SK-MEL-5 (cell line): ENCODE measurements around the gene LAMB4. TPM values are rescaled to one million over a fixed set of nuclear protein-coding genes. Genes with fewer than 3 reads are reported as not detected.

Source experiments
- DNase-seq: peaks from one replicate; pipeline ENCODE4 v3.0.0-alpha.2; 2016; ENCODE audit warnings: low read depth, low spot score
- in situ Hi-C: cut with HindIII; loops from 2 replicates; pipeline ENCODE4 v1.10.0; 2016; ENCODE audit warnings: low sequenced_read_pairs, high pct_unique_total_duplicates, low pct_unique_long_range_greater_than_20kb
- polyA plus RNA-seq, 2 experiments: library from polyadenylated mRNA; depleted of rRNA; stranded (reverse); fragments of >200 nt; gene quantifications; 2 replicates each; pipeline ENCODE4 v1.2.3, GENCODE V29; 2015
- total RNA-seq: library from RNA; depleted of rRNA; stranded (reverse); fragments of >200 nt; shearing (Covaris generic); gene quantifications from 2 replicates; pipeline ENCODE4 v1.2.3, GENCODE V29; 2014; rRNA removed

Gene LAMB4, protein sequence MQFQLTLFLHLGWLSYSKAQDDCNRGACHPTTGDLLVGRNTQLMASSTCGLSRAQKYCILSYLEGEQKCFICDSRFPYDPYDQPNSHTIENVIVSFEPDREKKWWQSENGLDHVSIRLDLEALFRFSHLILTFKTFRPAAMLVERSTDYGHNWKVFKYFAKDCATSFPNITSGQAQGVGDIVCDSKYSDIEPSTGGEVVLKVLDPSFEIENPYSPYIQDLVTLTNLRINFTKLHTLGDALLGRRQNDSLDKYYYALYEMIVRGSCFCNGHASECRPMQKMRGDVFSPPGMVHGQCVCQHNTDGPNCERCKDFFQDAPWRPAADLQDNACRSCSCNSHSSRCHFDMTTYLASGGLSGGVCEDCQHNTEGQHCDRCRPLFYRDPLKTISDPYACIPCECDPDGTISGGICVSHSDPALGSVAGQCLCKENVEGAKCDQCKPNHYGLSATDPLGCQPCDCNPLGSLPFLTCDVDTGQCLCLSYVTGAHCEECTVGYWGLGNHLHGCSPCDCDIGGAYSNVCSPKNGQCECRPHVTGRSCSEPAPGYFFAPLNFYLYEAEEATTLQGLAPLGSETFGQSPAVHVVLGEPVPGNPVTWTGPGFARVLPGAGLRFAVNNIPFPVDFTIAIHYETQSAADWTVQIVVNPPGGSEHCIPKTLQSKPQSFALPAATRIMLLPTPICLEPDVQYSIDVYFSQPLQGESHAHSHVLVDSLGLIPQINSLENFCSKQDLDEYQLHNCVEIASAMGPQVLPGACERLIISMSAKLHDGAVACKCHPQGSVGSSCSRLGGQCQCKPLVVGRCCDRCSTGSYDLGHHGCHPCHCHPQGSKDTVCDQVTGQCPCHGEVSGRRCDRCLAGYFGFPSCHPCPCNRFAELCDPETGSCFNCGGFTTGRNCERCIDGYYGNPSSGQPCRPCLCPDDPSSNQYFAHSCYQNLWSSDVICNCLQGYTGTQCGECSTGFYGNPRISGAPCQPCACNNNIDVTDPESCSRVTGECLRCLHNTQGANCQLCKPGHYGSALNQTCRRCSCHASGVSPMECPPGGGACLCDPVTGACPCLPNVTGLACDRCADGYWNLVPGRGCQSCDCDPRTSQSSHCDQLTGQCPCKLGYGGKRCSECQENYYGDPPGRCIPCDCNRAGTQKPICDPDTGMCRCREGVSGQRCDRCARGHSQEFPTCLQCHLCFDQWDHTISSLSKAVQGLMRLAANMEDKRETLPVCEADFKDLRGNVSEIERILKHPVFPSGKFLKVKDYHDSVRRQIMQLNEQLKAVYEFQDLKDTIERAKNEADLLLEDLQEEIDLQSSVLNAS (N-terminal part only)
- 0.11 and 0.32 TPM in 2 replicates for total RNA-seq
- polyA plus RNA-seq (2015; cell fraction: cytosol; rRNA removed): 0.05 and 0.77 TPM in 2 replicates
- polyA plus RNA-seq (2015; cell fraction: nucleus; rRNA removed): 0.44 TPM in 1 of 2 replicates, not detected in the other

DNA sequence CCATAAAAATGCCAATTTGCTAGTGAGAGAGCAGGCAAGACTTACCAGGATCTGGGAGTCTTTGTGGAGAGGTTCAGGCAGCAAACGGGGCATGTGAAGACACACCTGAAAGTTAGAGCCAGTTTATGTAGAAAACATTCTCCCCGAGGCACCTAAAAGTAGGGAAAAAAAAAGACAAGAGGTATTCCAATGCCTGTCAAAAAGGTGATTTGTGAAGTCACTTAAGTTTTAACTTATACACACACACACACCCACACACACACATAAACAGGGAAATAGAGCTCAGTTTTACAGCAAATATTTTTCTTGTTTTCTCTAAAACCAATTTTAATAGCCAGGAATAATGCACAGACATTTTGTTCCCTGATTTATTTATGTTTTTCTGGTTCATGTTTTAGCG lies at the start of gene LAMB4:
TSS of gene LAMB4 (minus strand) at position 101 of the 400 bp plus-strand sequence. CDS start 7,197 bp downstream, outside the sequence.
- no peak for DNase-seq
- in situ Hi-C loops: no loop called here

GRCh38 chr7:108178398-108178797 lies 48.2 kb upstream of the LAMB4 start:
- no peak for DNase-seq
- in situ Hi-C loops: no loop called here

- DNase-seq: no peak
- in situ Hi-C loops: no loop called here
Measured at GRCh38 chr7:108171164-108171563, 41.0 kb upstream of the LAMB4 start.

DNA sequence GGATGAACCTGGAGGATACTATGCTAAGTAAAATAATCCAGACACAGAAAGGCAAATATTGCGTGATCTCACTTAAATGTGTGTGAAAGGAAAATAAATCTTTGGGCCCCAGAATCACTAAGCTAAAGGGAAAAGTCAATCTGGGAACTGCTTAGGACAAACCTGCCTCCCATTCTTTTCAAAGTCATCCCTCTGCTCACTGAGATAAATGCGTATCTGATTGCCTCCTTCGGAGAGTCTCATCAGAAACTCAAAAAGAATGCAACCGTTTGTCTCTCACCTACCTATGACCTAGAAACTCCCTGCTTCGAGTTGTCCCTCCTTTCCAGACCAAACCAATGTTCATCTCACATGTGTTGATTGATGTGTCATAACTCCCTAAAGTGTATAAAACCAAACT lies 40.1 kb upstream of the LAMB4 start:
- no peak for DNase-seq
- in situ Hi-C loops: no loop called here

DNA sequence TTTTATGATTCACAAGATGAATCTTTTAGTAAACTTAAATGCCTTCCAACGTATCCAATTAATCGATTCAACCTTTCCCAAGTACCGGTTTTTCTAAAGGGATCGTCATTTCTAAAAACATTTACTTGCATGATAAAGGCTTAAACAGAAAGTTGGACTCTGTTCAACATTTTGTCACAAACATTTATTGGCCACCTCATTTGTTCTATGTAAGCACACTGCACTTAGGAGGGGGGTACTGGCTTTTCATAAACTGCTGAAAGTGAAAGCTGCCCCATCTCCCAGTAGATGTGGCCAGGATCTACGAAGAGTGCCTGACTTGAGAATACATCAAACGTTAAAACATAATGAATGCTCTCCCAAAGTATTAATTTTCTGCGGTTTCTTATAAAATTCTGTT lies 37.3 kb upstream of the LAMB4 start:
- no peak for DNase-seq
- in situ Hi-C loops: no loop called here

DNA sequence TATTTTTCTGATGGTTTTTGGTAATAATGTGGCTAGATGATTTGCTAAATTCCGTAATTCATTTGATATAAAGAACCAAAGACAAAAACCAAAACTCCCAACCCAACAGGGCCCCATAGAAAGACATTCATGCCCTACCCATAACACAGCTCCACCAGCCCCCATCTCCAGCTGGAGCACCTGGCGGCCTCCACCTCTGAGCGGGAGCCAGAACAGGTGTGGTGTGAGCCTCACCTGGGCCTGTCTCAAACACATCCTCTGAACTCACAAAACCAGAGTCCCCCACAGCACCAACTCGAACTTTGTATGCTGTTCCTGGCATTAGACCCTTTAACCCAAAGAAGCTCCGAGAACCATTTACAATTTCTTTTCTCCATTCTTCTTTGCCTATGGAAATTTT lies 36.5 kb upstream of the LAMB4 start:
- DNase-seq: no peak
- in situ Hi-C loops: no loop called here

DNA sequence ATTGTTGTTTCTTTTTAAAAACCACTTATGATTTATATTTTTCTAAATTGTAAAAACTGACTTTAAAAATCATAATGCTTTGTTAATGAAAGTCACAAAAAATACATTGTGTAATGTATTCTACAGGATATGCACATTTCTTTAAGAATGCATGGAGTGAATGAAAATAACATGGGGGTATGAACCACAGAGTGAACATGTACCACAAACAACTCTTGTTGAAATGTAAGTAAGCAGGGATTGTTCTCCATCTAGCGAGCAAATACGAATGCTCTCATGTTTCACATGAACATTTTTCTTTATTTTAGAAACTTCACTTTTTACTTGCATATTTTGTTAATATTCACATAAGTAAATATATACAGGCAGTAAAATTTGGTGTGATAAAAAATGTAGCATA lies 35.6 kb upstream of the LAMB4 start:
- in situ Hi-C loops: no loop called here
- DNase-seq: no peak

DNA sequence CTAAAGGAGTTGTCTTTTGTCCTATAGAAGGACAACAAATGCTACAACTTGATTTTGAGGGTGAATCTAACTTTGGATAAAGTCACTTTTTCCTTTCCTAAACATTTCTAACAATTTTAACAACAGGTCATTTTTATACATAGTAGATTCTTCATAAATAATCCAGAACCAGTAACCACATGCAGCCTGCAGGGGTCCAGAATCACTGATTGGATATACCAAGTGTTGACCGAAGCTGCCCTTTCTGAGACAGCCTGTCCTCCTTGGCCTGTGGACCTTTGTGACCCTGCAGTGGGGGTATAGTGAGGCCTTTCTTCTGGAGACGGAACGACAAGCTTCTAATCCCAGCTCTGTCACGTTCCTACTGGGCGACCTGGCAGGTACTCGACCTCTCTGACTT lies 34.8 kb upstream of the LAMB4 start:
- in situ Hi-C loops: no loop called here

GRCh38 chr7:108164342-108164741 lies 34.2 kb upstream of the LAMB4 start:
- in situ Hi-C loops: no loop called here
- DNase-seq: no peak

More for the DNA sequence above, 34.8 kb upstream of the LAMB4 start:
- DNase-seq: no peak

- in situ Hi-C loops: no loop called here
- DNase-seq: no peak
Measured at GRCh38 chr7:108158776-108159175, 28.6 kb upstream of the LAMB4 start.

DNA sequence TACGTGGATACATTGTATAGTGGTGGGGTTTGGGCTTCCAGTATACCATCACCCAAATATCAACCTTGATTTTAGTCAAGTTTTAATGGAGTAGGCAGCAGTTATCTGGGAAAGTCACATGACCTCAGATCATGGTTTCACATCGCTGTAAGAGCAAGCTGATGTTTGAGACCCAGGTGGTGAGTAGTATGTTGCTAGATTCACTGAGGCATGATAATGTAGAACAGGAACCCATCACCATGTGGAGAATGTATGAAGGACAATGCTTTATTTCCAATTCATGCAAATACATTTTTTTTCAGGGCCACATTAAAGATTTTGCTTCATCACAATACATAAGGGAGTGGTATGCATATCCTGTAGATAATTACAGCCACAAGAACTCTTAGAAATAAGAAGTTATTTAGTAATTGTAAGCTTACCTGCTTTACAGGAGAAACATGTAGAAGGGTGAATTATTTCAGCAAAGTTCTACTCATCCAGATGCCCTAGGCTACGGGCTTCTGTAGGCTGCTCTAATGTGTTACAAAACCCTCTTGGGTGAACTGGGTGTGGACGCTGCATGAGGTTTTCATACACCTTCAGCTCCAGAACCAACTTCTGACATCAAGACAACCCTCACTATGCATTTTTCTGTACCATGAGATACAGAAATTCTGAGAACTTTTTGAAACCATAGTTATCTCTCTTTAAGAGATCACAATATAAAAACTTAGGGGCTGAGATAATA lies 27.6 kb upstream of the LAMB4 start:
- DNase-seq: no peak
- in situ Hi-C loops: no loop called here

- in situ Hi-C loops: no loop called here
- no peak for DNase-seq
Measured at GRCh38 chr7:108156897-108157605, 26.9 kb upstream of the LAMB4 start.

DNA sequence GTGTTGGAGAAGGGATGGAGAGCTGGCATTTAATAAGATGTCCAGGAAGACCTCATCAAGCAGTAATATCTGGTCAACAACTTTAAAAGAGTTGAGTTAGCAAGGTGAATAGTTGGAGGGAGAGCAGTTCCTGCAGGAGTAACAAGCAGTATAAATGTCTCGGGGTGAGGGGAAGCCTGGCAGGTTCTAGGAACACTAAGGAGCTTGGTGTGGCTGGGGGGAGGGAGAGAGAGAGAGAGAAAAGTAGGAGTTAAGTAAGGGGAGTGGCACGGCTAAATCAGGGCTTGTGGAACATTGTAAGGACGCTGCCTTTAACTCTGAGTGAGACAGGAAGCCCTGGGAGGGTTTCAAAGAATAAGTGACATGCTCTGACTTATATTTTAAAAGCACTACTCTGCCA lies 22.0 kb upstream of the LAMB4 start:
- in situ Hi-C loops: no loop called here

GRCh38 chr7:108149908-108150307 lies 19.7 kb upstream of the LAMB4 start:
- in situ Hi-C loops: no loop called here
- no peak for DNase-seq

More for the DNA sequence above, 22.0 kb upstream of the LAMB4 start:
- DNase-seq: no peak

- no peak for DNase-seq
- in situ Hi-C loops: no loop called here
Measured at GRCh38 chr7:108149119-108149518, 19.0 kb upstream of the LAMB4 start.

DNA sequence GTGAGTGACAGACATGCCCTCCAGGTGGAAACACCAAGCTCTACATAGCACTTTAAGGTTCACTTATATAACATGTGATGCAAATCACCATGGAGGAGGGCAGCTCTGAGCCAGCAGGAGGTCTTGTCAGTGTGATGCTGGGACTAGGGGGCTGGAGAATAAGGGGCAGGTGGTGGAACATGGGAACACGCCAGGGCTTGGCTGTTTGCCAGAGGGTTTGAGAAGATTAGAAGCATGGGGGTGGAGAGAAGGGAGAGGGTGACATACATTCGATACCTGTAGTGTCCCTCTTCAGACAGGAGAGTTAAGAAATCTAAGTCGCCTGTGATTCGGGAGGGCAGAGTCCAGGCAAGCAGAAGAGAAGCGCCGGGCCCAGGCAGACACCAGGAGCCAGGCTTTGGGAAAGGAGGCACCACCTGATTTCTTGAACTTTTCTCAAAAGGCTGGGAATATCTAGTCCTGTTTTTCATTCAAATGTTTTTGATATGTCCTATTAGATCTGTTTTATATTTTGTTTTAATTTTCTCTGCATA lies 16.9 kb upstream of the LAMB4 start:
- DNase-seq: no peak
- in situ Hi-C loops: no loop called here
